GM23248 (cell line): ENCODE measurements around the gene VWF. TPM values are rescaled to one million over a fixed set of nuclear protein-coding genes. Genes with fewer than 3 reads are reported as not detected.

Experiments used
- DNase-seq: peaks from one replicate; pipeline ENCODE4 v3.0.0-alpha.2; 2015
- H2AFZ ChIP-seq: fragments of 200-600 bp; sonication (generic); 2 replicates; pipeline ENCODE4 v1.6.1; 2016; ENCODE audit warnings: antibody characterized with exemption
- H3F3A ChIP-seq: fragments of 200-600 bp; sonication (generic); 2 replicates; pipeline ENCODE4 v1.6.1; 2016; ENCODE audit warnings: mild to moderate bottlenecking, antibody characterized with exemption, mixed run types; ENCODE audit not compliant: insufficient read depth
- H3K27ac ChIP-seq: fragments of 200-600 bp; sonication (generic); 2 replicates; pipeline ENCODE4 v1.5.1; 2016; ENCODE audit warnings: mild to moderate bottlenecking
- H3K27me3 ChIP-seq: fragments of 200-600 bp; sonication (generic); replicated peaks from 2 replicates; pipeline ENCODE4 v1.6.1; 2016; ENCODE audit warnings: mild to moderate bottlenecking; ENCODE audit not compliant: insufficient read depth
- H3K36me3 ChIP-seq: fragments of 200-600 bp; sonication (generic); 2 replicates; pipeline ENCODE4 v1.6.1; 2016; ENCODE audit warnings: low read depth, mild to moderate bottlenecking
- H3K4me1 ChIP-seq: fragments of 200-600 bp; sonication (generic); 2 replicates; pipeline ENCODE4 v1.6.1; 2016; ENCODE audit warnings: mild to moderate bottlenecking; ENCODE audit not compliant: insufficient read depth
- H3K4me2 ChIP-seq: fragments of 200-600 bp; sonication (generic); one replicate; pipeline ENCODE4 v1.6.1; 2016; ENCODE audit warnings: mild to moderate bottlenecking; ENCODE audit not compliant: unreplicated experiment
- H3K4me3 ChIP-seq: fragments of 200-600 bp; sonication (generic); 2 replicates; pipeline ENCODE4 v1.5.1; 2016; ENCODE audit warnings: mild to moderate bottlenecking
- H3K79me2 ChIP-seq: fragments of 200-600 bp; sonication (generic); 2 replicates; pipeline ENCODE4 v1.6.1; 2016; ENCODE audit warnings: mild to moderate bottlenecking; ENCODE audit not compliant: insufficient read depth
- H3K9ac ChIP-seq: fragments of 200-600 bp; sonication (generic); 2 replicates; pipeline ENCODE4 v1.6.1; 2016; ENCODE audit warnings: mild to moderate bottlenecking
- H3K9me2 ChIP-seq: fragments of 200-600 bp; sonication (generic); 2 replicates; pipeline ENCODE4 v1.6.1; 2016; ENCODE audit warnings: mixed run types, mild to moderate bottlenecking, moderate library complexity; ENCODE audit not compliant: insufficient read depth
- H3K9me3 ChIP-seq: fragments of 200-600 bp; sonication (generic); one replicate; pipeline ENCODE4 v1.6.1; 2017; ENCODE audit warnings: low read depth
- H4K20me1 ChIP-seq: fragments of 200-600 bp; sonication (generic); 2 replicates; pipeline ENCODE4 v1.6.0; 2016; ENCODE audit not compliant: insufficient read depth
- EZH2 ChIP-seq: fragments of 200-600 bp; sonication (generic); IDR thresholded peaks from 2 replicates; pipeline ENCODE4 v1.6.1; 2018; ENCODE audit warnings: antibody characterized with exemption, mild to moderate bottlenecking; ENCODE audit not compliant: insufficient read depth, poor library complexity, severe bottlenecking
- EZH2phosphoT487 ChIP-seq: fragments of 200-600 bp; sonication (generic); IDR thresholded peaks from 2 replicates; pipeline ENCODE4 v1.6.1; 2018; ENCODE audit warnings: antibody characterized with exemption, moderate library complexity, mild to moderate bottlenecking, low read depth; ENCODE audit not compliant: insufficient read depth
- WGBS, 2 experiments: methylation state at CpG; one replicate each; pipeline ENCODE4 v1.1.6; 2015 to 2017; ENCODE audit warnings: low lambda C conversion rate in 2 of 2, low coverage in 1 of 2; ENCODE audit errors: missing lambda C conversion rate in 2 of 2; 5-methylcytosine and 5-hydroxymethylcytosine counted together
- in situ Hi-C: fragments of 300-500 bp; cut with MboI; formaldehyde crosslinking; loops from 2 replicates; pipeline ENCODE4 v1.15.0; 2020
- polyA plus RNA-seq: library from polyadenylated mRNA; unstranded; fragments of >200 nt; fragmentation: Nextera tagmentation; extraction: Ambion mirVana; gene quantifications from 2 replicates; pipeline ENCODE4 v1.2.1, GENCODE V29; 2016
- total RNA-seq: library from RNA; depleted of rRNA; stranded (reverse); fragments of >200 nt; shearing (Covaris generic); gene quantifications from 2 replicates; pipeline ENCODE4 v1.2.3, GENCODE V29; 2014

VWF gene
- total and polyA plus RNA-seq, 2 experiments from 2014 or later: 0.14 TPM; not detected in 1

DNA sequence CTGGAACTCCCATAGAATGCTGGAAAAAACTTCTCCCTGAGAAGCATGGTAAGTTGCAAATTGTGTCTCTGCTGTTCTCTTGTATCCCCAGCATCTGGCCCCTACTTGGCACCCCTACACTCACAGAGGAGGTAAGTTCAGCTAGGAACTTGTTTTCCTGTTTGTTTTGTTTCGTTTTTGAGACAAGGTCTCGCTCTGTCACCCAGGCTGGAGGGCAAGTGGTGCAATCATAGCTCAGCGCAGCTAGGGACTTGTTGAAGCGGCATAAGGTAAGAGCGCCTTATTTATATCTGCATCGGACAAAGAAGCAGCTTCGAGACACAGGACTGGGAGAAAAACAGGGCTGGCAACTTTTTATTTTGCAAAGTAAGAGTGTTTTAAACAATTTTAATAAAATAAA lies 161.0 kb downstream of the VWF start:
- no peak overlapping the region for H2AFZ ChIP-seq
- H3K9me2 ChIP-seq: no peaks in the 10 kb centered on the region
- peaks cover 7% of the 10 kb centered on the region; the same call in 1 of the 2 replicates for H3K27me3 ChIP-seq
- no peaks in the 10 kb centered on the region for H3F3A ChIP-seq
- WGBS, 2 experiments: 75 to 79% methylated on average over 7 of the region's 7 CpGs
- H3K9me3 ChIP-seq: no peaks in the 10 kb centered on the region
- in situ Hi-C loops: no loop called here
- H3K27ac ChIP-seq: no peak overlapping the region
- no peak overlapping the region for H3K9ac ChIP-seq
- no peaks in the 10 kb centered on the region for H3K4me1 ChIP-seq
- no peak overlapping the region for H3K4me2 ChIP-seq
- H3K4me3 ChIP-seq: no peak overlapping the region
- H3K79me2 ChIP-seq: no peaks in the 10 kb centered on the region
- TF ChIP-seq EZH2 (no peak), EZH2phosphoT487 (no peak)
- no peaks in the 10 kb centered on the region for H3K36me3 ChIP-seq
- DNase-seq: no peak
- H4K20me1 ChIP-seq: no peaks in the 10 kb centered on the region

DNA sequence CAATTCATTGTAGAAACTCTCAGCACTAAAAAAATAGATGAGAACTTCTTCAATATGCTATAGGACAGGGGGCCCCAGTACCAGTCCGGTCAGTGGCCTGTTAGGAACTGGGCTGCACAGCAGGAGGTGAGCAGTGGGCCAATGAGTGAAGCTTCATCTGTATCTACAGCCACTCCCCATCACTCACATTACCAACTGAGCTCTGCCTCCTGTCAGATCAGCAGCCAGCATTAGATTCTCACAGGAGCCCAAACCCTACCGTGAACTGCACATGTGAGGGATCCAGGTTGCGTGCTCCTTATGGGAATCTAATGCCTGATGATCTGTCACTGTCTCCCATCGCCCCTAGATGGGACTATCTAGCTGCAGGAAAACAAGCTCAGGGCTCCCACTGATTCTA lies 163.7 kb downstream of the VWF start:
- no peaks in the 10 kb centered on the region for H3K9me3 ChIP-seq
- H4K20me1 ChIP-seq: no peaks in the 10 kb centered on the region
- peaks cover 7% of the 10 kb centered on the region; the same call in 1 of the 2 replicates for H3K27me3 ChIP-seq
- no peaks in the 10 kb centered on the region for H3K9me2 ChIP-seq
- in situ Hi-C loops: no loop called here
- no peaks in the 10 kb centered on the region for H3F3A ChIP-seq
- H3K4me1 ChIP-seq: no peaks in the 10 kb centered on the region
- H3K4me2 ChIP-seq: no peak overlapping the region
- no peaks in the 10 kb centered on the region for H3K36me3 ChIP-seq
- no peaks in the 10 kb centered on the region for H3K79me2 ChIP-seq
- H2AFZ ChIP-seq: no peak overlapping the region
- H3K27ac ChIP-seq: no peak overlapping the region
- TF ChIP-seq EZH2phosphoT487: no peak
- TF ChIP-seq EZH2: no peak
- no peak for DNase-seq
- H3K4me3 ChIP-seq: no peak overlapping the region
- H3K9ac ChIP-seq: no peak overlapping the region
- 77 to 81% methylated on average over 4 of the region's 4 CpGs for WGBS, 2 experiments

DNA sequence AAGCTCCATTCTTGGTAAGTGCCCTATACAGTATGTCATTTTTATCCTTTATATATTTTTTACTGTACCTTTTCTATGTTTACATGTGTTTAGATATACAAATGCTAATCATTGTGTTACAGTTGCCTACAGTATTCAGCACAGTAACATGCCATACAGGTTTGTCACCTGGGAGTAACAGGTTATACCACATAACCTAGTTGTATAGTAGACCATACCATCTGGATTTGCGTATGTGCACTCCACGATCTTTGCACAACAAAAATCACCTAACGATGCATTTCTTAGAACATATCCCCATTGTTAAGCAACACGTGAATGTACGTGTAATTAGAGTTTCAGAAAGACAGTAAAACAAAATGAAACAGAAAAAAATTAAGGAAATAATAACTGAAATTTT lies 167.5 kb downstream of the VWF start:
- no peaks in the 10 kb centered on the region for H3K36me3 ChIP-seq
- no peaks in the 10 kb centered on the region for H3K9me2 ChIP-seq
- 74 to 75% methylated on average over 5 of the region's 5 CpGs for WGBS, 2 experiments
- H3K9ac ChIP-seq: no peak overlapping the region
- no peaks in the 10 kb centered on the region for H3F3A ChIP-seq
- H3K79me2 ChIP-seq: no peaks in the 10 kb centered on the region
- no peak overlapping the region for H2AFZ ChIP-seq
- no peak for TF ChIP-seq EZH2phosphoT487
- no peak for TF ChIP-seq EZH2
- DNase-seq: no peak
- no peaks in the 10 kb centered on the region for H3K9me3 ChIP-seq
- no peaks in the 10 kb centered on the region for H3K4me1 ChIP-seq
- H4K20me1 ChIP-seq: no peaks in the 10 kb centered on the region
- no peak overlapping the region for H3K27ac ChIP-seq
- H3K4me2 ChIP-seq: no peak overlapping the region
- H3K4me3 ChIP-seq: no peak overlapping the region
- in situ Hi-C loops: no loop called here
- H3K27me3 ChIP-seq: peaks cover 9% of the 10 kb centered on the region; the same call in 1 of the 2 replicates

GRCh38 chr12:5954661-5955060 lies 169.8 kb downstream of the VWF start:
- Histone ChIP-seq H4K20me1 (no peaks in the 10 kb centered on the region), H3K9me2 (no peaks in the 10 kb centered on the region), H3K9me3 (no peaks in the 10 kb centered on the region), H3K36me3 (no peaks in the 10 kb centered on the region), H3K79me2 (no peaks in the 10 kb centered on the region), H3K4me2 (no peak overlapping the region), H3K4me1 (no peaks in the 10 kb centered on the region), H3K4me3 (no peak overlapping the region), H2AFZ (no peak overlapping the region), H3F3A (no peaks in the 10 kb centered on the region), H3K27me3 (peaks cover 12% of the 10 kb centered on the region; the same call in 1 of the 2 replicates), H3K9ac (no peak overlapping the region), H3K27ac (no peak overlapping the region)
- 4 to 6% methylated on average over 3 of the region's 3 CpGs for WGBS, 2 experiments
- TF ChIP-seq EZH2phosphoT487: no peak
- TF ChIP-seq EZH2: no peak
- DNase-seq: no peak
- in situ Hi-C loops: no loop called here
